AG04449 (cell line): ENCODE results near the gene GOT1.

Experiments
- CTCF ChIA-PET: fragments of 350-600 bp; formaldehyde crosslinking; extraction: SDS; loops from one replicate; lab custom pipeline; 2021; ENCODE audit warnings: antibody characterized with exemption; lab: Yijun Ruan, JAX
- POLR2A ChIA-PET: fragments of 400-600, 350-600 bp; formaldehyde crosslinking; extraction: SDS; loops from one replicate; lab custom pipeline; 2020; ENCODE audit warnings: antibody characterized with exemption, inconsistent platforms; lab: Yijun Ruan, JAX
- DNase-seq: peaks from one replicate; pipeline ENCODE4 v3.0.0-alpha.2; 2010; ENCODE audit warnings: low read depth, low spot score
- H3K4me3 ChIP-seq: 2 replicates; pipeline ENCODE4 v1.5.1; 2011; ENCODE audit warnings: low read depth, mild to moderate bottlenecking, control low read depth, low read length
- TF ChIP-seq, protein P1 (sequence below): IDR thresholded peaks from one replicate; pipeline ENCODE4 v1.5.1; 2011; ENCODE audit warnings: mild to moderate bottlenecking, moderate library complexity, low read length, control low read depth, inconsistent platforms; ENCODE audit not compliant: insufficient read depth; ENCODE audit errors: missing control alignments

The GOT1 gene

DNA sequence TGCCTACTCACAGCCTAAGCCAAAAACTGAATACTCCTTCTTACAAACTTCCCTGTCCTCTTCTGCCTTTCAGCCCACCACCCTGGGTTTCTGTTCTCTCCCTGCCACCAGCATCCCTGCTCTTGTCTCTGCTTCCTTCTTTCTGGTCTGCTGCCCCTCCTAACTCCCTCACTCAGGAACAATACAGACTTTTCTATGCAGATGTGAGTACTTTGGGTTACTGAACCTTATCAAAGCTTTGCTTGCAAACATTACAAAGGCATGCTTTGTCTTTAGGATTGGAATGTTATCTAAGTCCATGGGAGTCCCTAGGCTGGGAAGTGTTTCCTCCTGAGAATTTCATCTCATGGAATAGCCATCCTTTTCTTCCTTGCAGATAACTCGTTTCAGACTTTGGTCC is 72.3 kb downstream of the GOT1 start:
- POLR2A ChIA-PET, result no interaction called here
- DNase-seq, result no peak
- CTCF ChIA-PET, result no interaction called here
- TF ChIP-seq, protein P1, sequence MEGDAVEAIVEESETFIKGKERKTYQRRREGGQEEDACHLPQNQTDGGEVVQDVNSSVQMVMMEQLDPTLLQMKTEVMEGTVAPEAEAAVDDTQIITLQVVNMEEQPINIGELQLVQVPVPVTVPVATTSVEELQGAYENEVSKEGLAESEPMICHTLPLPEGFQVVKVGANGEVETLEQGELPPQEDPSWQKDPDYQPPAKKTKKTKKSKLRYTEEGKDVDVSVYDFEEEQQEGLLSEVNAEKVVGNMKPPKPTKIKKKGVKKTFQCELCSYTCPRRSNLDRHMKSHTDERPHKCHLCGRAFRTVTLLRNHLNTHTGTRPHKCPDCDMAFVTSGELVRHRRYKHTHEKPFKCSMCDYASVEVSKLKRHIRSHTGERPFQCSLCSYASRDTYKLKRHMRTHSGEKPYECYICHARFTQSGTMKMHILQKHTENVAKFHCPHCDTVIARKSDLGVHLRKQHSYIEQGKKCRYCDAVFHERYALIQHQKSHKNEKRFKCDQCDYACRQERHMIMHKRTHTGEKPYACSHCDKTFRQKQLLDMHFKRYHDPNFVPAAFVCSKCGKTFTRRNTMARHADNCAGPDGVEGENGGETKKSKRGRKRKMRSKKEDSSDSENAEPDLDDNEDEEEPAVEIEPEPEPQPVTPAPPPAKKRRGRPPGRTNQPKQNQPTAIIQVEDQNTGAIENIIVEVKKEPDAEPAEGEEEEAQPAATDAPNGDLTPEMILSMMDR, result no peak
- H3K4me3 ChIP-seq, result no peak overlapping the region

DNA sequence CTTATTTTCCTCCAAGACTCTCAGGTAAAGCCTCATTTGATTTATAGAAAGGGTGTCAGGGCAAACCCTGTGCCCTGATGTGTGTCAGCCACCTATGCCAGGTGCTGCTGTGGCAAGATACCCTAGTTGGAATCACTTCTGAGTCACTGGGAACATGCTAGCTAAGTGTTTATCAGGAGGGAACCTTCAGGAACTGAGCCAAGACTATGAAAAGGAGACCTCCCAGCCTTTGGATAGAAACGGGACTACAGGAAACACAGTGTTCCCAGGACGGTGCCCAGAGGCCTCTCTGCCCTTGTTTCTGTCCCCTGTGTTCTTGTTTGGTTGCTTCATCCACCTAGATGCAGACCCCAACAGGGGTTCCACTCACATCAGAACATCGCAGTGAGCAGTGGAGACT is 72.7 kb downstream of the GOT1 start:
- TF ChIP-seq, protein P1, result no peak
- ChIA-PET CTCF (no interaction called here), POLR2A (no interaction called here)
- no peak for DNase-seq
- no peak overlapping the region for H3K4me3 ChIP-seq

DNA sequence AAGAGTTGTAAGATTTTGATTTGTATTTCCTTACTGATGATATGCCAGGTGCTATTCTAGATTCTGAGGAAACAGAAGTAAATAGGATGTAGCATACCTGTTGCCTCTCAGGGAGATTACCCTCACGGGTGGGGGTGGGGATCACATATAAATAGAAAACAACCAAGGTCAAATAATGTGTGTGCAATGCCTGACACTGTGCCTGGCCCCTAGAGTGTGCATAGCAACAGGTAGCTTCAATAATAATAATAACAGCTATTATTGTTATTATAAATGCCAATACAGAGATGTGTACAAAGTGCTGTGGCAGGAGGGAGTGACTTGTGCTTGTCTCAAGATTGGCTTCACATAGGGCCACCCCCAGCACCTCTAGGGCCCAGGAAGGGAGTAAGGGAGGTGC is 77.2 kb downstream of the GOT1 start:
- ChIA-PET CTCF (no interaction called here), POLR2A (no interaction called here)
- no peak for DNase-seq
- TF ChIP-seq, protein P1, result no peak
- no peak overlapping the region for H3K4me3 ChIP-seq

DNA sequence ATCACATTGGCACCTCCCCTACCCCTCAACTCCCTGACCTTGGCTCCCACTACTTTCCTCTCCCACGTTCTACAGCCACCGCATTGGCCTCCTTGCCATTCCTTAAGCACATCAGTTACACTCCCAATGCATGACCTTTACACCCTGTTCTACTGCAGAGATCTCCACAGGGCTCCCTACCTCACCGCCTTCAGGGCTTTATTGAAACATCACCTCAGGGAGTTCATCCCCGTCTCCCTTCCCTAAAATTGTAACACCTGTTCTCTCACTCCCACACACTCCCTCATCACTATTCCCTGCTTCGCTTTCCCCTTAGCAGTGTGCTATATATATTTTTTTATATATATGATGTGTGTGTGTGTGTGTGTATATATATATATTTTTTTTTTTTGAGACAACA is 82.8 kb downstream of the GOT1 start:
- TF ChIP-seq, protein P1, result no peak
- CTCF ChIA-PET, result no interaction called here
- POLR2A ChIA-PET, result no interaction called here
- H3K4me3 ChIP-seq, result no peak overlapping the region
- no peak for DNase-seq
